ENCODE results near the gene KLHL25. TPM values are rescaled to one million over a fixed set of nuclear protein-coding genes. Genes with fewer than 3 reads are reported as not detected.
A peak's percentile ranks its signal among the peaks of the same experiment; 100 is the strongest.

Gene KLHL25
- total RNA-seq, 1 donor from 2014 or later = 4.8 TPM

DNA sequence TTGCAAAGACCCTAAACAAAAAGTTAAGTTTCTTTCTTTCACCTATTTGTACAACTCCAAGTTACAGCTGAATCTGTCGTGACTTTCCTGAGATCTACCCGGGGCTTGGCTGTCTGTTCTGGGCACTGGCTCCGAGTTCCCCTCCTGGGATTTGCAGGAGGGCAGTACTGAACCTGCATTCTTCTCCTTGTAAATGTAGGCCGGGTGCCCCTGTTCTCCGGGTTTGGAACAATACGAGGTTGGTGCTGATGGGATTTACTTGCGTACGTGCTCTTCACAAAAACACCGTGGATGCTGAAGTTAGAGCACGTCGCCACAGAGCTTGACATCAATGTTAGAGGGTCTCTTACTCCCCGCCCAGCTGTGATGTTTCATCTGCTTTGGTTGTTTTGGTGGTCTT lies 48.1 kb downstream of the KLHL25 start:
- ATAC-seq = no peak

DNA sequence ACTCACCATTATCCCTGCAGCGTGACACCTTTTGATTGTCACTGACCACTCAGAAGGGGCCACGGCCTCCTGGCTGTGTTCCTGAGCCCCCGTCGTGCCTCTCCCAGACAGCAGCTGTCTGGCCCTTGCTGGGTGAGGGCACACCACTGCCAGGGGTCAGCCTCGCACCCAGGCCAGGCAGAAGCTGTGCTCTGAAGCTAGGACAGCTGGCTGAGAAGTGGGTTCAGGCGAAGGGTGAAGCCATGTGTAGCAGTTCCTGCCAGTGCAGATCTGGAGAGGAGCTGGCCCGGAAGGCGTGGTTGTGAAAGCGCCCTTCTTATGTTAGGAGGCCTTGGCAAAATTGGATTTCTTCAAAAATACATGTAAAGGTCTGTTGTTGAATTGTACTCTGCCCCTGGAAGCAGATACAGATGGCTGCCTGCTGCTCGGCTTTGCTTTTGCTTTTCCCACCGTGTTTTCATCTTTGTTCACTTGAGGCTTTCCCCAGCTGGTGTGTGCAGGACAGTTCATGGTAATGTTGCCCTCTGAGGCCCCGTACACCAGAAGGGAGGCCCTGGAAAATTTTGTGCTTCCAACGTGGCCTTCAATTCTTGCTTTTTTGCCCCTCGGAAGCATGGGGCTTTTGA lies 49.1 kb downstream of the KLHL25 start:
- ATAC-seq = no peak

DNA sequence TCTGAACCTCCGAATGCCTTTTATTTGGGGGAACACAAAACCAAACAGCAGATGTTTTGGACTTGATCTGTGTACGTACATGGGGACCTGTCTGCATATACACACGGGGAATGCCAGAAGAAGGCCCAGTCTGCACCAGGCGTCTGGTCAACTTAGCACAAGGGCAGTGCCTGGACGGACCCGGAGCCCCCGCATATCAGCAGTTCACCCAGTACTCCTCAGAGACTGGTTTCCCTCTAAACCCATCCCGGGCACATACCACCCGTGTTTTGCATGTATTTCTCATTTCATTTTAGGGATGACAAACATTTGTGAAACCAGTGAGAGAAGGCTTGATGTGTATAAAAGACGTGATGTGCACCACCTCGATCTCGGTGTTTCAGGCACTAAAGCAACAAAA lies 49.7 kb downstream of the KLHL25 start:
- ATAC-seq = no peak

DNA sequence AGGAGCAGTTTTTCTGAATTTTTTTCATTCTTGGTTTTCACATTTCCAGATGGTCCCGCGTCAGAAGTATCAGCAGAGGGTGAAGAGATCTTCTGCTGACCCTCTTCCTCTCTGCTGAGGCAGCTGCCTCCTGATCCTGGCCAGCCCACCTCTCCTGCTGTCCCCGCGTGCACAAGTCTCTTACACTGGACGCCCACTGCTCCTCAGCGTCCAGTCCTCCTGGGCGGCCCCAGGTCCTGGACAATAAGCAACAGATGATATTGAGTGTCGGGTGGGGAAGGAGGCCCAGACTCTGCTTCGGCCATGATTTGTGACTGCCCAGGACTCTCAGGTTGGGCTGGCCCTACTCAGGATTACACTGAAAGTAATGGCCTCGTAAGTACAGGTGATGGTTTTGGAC lies 50.1 kb downstream of the KLHL25 start:
- no peak for ATAC-seq

DNA sequence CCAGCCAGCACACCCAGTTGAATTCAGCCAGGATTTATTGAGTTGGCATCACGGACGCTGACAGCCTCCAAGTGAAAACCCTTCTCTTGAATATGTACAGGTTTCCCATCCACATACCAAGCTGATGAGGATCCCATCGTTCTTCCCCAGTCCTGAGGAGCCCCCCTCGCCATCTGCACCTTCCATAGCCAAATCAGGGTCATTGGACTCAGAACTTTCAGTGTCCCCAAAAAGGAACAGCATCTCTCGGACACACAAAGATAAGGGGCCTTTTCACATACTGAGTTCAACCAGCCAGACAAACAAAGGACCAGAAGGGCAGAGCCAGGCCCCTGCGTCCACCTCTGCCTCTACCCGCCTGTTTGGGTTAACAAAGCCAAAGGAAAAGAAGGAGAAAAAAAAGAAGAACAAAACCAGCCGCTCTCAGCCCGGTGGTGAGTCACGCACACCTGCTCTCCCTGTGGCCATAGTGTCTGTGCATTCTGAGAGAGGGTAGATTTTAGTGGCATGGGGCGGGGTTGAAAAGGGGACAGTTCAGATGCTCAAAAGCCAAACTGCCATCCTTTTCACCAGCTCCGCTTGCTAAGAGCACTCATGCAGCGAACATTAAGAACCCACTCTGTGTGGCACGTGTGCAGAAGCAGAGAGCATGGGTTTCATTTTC lies 51.2 kb downstream of the KLHL25 start:
- ATAC-seq = no peak

DNA sequence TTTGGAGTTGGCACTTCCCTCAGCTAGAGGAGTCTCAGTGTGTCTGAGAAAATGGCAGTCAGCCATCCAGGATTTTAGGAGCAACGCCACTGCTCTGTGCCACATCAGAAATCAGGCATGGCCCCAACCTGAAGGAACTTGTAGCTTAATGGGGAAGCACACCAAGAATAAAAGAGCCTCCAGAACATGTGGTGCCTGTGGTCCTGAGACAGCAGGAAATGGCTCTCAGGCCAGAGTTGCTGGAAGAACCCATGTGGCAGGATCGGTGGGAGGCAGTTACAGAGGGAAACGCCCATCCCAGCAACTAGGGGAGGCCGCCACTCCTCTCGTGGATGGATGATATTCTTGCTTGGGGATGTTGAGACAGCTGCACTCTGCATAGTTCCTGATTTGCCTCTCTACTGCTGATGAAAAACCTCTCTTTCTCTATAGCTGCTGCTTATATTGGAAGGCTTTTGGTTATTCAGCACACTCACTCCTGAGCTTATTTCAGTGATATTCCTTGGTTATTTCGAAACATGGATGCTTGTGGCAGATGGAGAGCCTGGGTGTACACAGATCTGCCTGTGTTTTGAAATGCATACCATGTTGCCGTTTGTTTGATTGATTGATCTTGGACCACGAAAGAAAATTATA lies 52.4 kb downstream of the KLHL25 start:
- ATAC-seq = no peak

DNA sequence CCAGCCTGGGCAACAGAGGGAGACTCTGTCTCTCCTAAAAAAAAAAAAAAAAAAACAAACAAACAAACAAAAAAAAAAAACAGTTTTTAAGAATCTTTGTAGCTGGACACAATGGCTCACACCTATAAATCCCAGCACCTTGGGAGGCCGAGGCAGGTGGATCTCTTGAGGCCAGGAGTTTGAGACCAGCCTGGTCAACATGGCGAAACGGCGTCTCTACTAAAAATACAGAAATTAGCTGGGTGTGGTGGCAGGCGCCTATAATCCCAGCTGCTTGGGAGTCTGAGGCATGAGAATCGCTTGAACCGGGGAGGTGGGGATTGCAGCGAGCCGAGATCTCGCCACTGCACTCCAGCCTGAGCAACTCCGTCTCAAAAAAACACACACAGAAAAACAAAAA lies 53.1 kb downstream of the KLHL25 start:
- ATAC-seq = no peak

DNA sequence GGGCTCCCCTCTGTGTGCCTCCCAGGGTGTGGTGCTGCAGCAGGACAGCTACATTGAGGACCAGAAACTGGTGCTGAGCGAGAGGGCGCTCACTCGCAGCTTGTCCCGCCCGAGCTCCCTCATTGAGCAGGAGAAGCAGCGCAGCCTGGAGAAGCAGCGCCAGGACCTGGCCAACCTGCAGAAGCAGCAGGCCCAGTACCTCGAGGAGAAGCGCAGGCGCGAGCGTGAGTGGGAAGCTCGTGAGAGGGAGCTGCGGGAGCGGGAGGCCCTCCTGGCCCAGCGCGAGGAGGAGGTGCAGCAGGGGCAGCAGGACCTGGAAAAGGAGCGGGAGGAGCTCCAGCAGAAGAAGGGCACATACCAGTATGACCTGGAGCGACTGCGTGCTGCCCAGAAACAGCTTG lies 53.7 kb downstream of the KLHL25 start:
- no peak for ATAC-seq

DNA sequence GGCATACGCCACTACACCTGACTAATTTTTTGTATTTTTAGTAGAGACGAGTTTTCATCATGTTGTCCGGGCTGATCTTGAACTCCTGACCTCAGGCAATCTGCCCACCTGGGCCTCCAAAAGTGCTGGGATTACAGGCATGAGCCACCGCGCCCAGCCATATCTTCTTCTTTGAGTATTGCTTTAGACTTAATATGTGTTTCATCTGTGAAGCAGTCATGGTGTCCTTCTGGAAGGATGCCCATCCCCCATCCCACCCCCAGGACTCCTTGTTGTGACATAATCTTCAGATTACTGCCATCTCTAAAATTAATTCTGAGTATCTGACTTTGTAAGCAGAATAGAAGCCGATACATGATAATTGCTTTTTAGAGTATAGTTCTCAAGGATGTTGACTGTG lies 57.7 kb downstream of the KLHL25 start:
- ATAC-seq = no peak

DNA sequence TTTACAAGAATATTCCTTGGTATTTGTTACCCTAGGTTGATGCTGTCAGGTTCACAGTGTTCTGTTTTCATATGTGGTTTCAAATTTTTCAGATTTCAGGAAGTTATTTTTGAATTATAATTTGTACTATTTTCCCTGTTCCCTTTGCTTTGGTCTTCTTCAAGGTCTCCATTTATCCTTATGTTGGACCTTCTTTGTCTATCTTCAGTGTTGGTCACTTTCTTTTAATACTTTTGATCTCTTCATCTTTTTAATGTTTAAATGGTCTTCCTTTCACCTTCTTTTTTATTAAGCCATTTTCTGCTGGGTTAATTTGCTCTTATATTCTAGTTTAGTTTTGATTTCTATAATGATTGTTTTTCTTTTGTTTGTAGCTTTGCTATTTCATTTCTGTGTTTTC lies 61.3 kb downstream of the KLHL25 start:
- no peak for ATAC-seq

DNA sequence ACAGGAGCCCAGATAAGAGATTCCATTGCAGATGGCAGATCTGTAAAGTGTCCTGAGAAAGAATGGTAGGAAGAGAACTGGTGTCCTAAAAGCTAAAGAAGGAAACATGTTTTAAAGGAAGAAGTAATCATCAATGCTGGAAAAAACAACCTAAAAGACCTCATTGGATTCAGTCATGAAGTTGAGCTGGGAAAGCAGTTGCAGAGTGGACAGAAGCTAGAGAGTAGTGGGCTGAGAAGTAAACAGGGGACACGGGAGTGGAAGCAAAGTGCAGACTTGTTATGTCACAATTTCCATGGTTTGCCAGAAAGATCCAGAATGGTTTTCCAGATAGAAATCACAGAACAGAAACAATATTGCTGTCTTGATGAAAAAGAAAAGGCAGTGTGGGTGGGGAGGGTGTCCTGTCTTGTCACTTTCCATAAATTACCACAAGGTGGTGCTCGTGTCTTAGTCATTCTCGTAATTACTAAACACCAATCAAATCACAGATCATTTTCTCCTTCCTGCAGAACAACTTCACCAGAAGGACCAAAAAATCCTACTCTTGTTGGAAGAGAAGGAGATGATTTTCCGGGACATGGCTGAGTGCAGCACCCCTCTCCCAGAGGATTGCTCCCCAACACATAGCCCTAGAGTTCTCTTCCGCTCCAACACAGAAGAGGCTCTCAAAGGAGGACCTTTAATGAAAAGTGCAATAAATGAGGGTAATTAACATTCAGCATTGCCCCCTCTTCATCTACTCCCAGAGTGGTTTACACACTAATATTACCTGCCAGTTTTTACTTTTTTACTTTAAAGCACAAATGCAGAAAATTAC lies 64.5 kb downstream of the KLHL25 start:
- peak; percentile 83 for ATAC-seq

DNA sequence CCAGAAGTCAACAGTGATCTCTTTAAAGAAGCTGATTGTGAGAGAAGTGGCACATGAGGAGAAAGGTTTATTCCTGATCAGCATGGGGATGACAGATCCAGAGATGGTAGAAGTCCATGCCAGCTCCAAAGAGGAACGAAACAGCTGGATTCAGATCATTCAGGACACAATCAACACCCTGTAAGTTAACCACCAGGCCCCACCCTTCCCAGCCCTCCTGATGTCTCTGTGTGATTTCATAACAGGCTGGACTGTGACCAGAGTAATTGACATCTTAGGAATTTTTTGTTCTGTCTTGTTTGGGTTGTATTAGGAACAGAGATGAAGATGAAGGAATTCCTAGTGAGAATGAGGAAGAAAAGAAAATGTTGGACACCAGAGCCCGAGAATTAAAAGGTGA lies 67.7 kb downstream of the KLHL25 start:
- no peak for ATAC-seq

DNA sequence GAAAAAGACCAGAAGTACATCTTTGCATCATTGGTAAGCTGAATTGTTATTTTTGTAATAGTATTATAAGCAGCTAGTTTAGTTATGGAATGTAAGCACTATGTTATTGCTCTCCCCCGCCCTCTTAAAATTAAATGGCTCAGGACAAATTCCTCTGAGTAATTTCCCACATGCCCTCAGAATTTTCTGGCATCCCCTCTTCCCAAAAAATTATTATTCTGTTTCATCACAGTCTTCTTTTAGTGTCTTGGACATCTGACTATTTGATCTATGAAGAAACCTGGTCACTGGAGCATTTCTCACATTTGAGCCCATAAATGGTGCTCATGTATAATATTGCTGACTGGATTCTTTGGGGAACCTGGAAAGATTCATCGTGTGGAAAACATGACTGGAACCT lies 68.3 kb downstream of the KLHL25 start:
- ATAC-seq = no peak

DNA sequence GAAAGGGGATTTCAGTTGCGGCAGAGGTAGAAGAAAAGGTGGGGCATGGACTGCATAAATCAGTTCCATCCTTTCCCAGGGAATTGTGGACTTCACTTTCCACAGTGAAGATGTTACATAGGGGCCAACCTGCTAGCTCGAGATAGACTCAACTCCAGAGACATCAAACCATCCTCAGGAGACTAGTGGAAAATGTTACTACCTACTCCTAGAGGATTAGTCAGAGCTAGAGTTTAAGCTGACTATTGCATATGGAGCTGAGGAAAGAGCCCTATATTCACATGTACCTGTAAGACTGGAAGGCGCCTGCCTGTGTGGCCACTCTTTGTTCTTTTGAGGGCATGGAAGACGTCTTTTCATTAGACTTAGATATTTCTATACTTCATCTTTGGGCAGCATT lies 69.2 kb downstream of the KLHL25 start:
- ATAC-seq = no peak

DNA sequence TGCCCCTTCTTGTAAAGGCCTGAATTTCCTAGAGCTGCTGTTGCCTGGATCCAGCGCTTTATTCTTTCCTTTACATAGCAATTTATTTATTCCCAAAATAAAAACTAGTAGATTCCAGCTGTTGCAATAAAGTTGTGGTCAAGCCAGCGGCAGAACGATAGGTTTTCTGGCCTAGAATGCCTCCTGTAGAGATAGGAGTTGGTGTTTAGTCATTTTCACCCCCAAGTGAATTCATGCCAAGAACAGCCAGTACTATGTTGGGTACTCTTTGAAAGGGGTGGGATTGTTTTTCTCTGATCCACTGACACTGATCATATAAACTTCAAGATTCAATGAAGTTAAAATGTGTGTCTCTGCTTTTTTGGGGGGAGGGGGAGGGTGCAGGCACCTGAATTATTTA lies 69.7 kb downstream of the KLHL25 start:
- ATAC-seq = no peak

DNA sequence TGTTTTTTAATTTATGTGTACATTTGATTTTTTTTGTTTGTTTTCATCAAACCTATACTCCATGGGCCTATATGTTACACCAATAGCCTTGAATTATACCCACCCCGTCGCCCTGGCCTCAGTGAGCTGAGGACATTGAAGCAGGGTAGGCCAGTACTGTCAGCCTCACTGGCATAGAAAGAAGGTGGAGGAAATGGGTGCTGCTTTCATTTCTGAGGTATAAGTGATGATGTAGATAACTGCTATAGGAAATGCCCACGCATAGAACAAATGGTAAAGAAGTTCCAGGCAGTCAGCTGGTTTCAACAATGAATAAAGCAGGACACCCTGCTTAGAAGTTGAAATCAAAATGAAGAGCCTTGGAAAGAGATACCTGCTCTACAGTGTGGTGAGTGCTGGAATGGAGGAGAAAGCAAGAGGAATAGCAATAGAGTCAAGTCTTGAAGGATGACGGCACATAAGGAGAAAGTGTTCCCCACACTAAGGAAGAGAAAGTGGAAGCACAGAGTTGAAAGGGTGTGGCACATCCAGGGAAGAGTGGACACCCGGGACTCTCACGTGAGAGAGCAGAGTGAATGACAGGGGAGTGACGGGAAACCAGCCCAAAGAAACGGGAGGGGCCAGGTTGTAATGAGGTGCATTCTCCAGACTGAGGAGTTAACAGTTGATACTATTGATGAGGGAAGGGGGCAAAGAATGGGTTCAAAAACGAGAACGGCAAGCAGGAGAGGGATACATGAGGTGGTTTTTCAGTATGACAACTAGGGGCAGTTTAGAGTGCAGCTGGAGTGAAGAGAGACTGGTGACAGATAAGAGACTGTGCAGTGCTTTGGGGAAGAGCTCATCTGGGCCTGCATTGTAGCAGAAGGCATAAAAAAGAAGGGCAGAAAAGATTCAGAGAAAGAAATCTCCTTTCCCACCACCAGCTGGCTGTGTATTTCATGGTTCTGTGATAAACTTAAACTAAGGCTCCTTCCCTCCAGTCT lies 70.5 kb downstream of the KLHL25 start:
- no peak for ATAC-seq

DNA sequence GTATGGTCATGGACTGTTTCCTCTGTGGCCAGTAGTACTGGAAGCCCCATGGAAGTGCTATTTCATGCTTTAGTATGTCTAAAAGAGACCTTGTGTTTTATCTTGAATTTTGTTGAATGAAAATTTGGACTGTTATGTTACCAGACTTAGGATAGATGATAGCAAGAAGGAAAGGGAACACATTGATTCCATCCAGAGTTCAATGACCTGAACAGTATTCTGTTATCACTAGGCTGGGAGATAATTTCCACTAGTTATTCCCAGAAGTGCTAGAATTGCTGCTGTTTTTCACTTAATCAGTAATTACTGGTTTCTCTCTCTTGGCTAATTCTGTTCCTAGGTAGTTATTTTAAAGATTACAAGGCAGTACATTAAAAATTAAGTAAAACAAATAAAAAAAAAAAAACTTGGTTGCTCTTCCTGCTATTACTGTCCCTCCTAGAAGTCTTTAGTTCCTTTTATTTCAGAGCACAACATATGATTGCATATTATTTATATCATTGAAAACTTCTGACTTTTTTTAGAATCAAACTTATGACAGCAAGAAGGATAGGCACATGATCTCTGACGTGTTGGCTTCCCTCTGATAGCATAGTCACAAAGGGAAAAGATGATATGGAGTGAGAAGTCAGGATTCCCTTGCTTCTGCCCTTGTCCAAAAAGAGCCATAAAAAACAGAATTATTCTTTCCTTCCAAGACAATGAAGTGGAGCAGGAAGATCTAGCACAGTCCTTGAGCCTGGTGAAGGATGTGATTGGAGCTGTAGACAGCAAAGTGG lies 72.2 kb downstream of the KLHL25 start:
- ATAC-seq = no peak

DNA sequence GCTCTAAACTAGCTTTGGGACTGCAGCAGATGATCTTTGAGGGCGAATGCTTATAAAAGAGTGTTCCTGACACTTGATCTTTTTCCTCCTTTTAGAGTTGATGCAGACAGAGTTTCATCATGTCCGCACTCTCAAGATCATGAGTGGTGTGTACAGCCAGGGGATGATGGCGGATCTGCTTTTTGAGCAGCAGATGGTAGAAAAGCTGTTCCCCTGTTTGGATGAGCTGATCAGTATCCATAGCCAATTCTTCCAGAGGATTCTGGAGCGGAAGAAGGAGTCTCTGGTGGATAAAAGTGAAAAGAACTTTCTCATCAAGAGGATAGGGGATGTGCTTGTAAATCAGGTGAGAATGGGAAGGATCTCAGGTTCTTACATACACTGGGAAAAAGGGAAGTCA lies 75.7 kb downstream of the KLHL25 start:
- ATAC-seq = no peak

DNA sequence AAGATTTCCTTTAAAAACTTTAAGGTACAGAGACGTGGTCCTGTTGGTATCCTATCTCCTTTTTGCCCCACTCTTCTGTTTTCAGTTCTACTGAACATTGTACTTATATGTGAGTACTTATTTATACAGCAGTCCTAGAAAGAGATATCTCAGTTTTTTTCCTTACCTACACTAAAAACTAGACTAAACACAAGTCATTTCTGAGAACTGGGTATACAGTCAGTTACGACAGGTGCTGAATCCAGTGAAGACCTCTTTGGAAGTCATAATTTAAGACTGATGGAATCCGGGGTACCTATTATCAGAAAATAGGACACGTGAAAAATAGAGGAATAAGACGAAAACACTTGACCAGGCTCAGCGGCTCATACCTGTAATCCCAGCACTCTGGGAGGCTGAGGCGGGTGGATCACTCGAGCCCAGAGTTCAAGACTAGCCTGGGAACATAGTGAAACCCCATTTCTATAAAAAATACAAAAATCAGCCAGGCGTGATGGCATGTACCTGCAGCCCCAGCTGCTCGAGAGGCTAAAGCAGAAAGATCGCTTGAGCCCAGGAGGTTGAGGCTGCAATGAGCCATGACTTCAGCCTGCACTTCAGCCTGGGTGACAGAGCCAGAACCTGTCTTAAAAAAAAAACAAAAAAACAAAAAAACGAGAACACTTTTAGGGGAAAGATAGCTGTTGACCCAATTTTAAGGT lies 76.3 kb downstream of the KLHL25 start:
- no peak for ATAC-seq

DNA sequence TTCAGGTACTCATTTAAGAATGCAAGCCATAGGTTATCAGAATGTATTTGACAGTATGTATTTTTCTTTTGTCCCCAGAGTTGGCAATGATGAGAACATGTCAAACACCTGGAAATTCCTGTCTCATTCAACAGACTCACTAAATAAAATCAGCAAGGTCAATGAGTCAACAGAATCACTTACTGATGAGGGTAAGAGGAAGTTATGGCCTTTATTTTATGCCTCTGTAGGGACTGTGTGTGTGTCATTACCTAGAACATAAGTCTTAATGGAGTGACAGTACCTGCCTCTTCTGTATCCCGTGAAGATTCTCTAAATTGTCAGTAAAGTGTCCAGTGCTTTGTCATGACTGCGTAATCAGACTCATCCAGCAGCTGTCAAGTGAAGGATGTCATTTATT lies 77.5 kb downstream of the KLHL25 start:
- peak; percentile 64 for ATAC-seq

DNA sequence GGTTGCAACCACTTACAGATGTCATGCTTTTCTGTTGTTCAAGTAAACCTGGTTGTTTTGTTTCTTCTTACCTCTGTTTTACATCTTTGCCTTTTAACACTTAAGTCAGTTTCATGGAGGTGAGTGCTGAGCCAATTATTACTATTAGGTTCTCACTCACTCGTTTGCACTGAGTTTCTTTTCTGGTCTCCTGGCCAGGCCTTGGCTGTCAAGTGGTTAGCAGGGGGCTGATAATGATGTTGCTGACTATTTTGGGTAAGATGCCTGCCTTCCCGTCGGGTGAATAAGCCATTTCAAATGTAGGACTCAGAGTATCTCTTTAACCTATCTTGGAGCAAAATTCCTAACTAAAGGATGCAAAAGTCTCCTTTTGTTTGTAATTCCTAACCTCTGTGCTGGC lies 78.5 kb downstream of the KLHL25 start:
- ATAC-seq = no peak

Data from esophagus mucosa (tissue), 1 donor.